ENCODE results near the gene MLH1.
"Not testable (repeated sequence)": the region's sequence is repeated elsewhere in the genome, so short reads cannot be mapped to it uniquely, and the experiment has no call there.

MLH1 gene

DNA sequence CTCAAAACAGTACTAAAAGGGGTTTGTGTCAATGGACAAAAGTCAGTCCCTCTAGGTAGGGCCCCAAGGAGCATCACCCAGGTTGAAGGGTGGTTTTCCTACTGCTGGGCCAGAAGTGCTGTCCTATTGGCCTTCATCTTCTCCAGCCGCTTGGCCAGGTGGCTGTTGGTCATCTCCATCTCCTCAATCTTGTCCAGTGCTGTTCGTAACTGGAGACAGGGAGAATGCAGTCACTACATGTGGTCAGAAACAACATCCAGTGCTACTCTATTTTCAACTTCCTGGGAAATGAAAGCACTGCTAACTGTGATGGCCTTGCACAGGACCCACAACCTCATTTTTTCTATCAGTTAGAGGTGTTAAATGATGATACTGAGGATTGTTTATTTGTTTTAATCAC lies 60.4 kb downstream of the MLH1 start:
- no peaks in the 10 kb centered on the region for H3K27me3 ChIP-seq (ENCODE audit: control insufficient read depth in 1 of 2, insufficient read depth in 2 of 2, low read length in 2 of 2)

DNA sequence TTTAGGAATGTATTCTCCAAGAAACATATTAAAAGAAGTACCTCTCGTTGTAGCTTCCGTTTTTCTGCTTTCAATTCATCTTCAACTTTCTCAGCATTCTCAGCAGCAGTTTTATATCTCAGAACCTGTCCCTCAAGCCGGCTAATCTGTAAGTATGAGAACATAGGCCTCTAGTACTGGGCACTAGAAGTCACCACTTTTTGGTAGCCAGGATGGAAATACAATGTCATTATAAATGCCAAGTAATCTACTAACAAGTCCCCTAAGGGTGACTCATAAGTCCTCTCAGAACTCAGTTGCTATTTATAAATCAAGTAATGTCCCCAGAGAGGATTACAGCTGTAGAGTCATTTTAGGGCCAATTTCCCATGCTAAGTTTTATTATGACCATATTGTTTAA lies 61.1 kb downstream of the MLH1 start:
- Histone ChIP-seq H3K27ac (ENCODE audit: low read depth, low read length) (no peak overlapping the region), H3K4me3 (ENCODE audit: low read depth in 1 of 2, low read length in 2 of 2) (no peak overlapping the region), H3K27me3 (ENCODE audit: control insufficient read depth in 1 of 2, insufficient read depth in 2 of 2, low read length in 2 of 2) (no peaks in the 10 kb centered on the region), H3K4me1 (ENCODE audit: control insufficient read depth in 1 of 2, insufficient read depth in 2 of 2, low read length in 2 of 2) (no peaks in the 10 kb centered on the region), H3K9me3 (ENCODE audit: control insufficient read depth in 1 of 2, low read length in 2 of 2) (no peaks in the 10 kb centered on the region), H3K36me3 (ENCODE audit: control insufficient read depth in 1 of 2, insufficient read depth in 2 of 2, low read length in 2 of 2) (peaks cover 46 to 79% of the 10 kb centered on the region in 2 donors), H3K9ac (ENCODE audit: low read depth in 1 of 2, low read length in 2 of 2) (no peak overlapping the region)

More for the DNA sequence above, 60.4 kb downstream of the MLH1 start:
- Histone ChIP-seq H3K9me3 (ENCODE audit: control insufficient read depth in 1 of 2, low read length in 2 of 2) (no peaks in the 10 kb centered on the region), H3K27ac (ENCODE audit: low read depth, low read length) (no peak overlapping the region), H3K36me3 (ENCODE audit: control insufficient read depth in 1 of 2, insufficient read depth in 2 of 2, low read length in 2 of 2) (peaks cover 50 to 83% of the 10 kb centered on the region in 2 donors), H3K4me1 (ENCODE audit: control insufficient read depth in 1 of 2, insufficient read depth in 2 of 2, low read length in 2 of 2) (no peaks in the 10 kb centered on the region), H3K9ac (ENCODE audit: low read depth in 1 of 2, low read length in 2 of 2) (no peak overlapping the region), H3K4me3 (ENCODE audit: low read depth in 1 of 2, low read length in 2 of 2) (no peak overlapping the region)

DNA sequence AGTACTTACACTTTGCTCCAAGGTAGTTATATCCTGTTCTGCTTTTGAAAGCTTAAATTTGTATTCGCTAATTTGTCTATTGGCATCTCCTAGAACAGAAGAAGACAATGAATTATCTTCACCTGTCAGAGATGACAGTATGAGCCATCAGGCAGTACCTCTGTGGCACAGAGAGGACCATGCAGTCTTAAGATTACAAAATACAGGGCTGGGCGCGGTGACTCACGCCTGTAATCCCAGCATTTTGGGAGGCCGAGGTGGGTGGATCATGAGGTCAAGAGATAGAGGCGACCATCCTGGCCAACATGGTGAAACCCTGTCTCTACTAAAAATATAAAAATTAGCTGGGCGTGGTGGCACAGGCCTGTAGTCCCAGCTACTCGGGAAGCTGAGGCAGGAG lies 61.8 kb downstream of the MLH1 start:
- not testable (repeated sequence) for H3K4me1 ChIP-seq (ENCODE audit: control insufficient read depth in 1 of 2, insufficient read depth in 2 of 2, low read length in 2 of 2); H3K4me3 ChIP-seq (ENCODE audit: low read depth in 1 of 2, low read length in 2 of 2); H3K9ac ChIP-seq (ENCODE audit: low read depth in 1 of 2, low read length in 2 of 2); H3K27ac ChIP-seq (ENCODE audit: low read depth, low read length); H3K9me3 ChIP-seq (ENCODE audit: control insufficient read depth in 1 of 2, low read length in 2 of 2); H3K27me3 ChIP-seq (ENCODE audit: control insufficient read depth in 1 of 2, insufficient read depth in 2 of 2, low read length in 2 of 2)
- H3K36me3 ChIP-seq (ENCODE audit: control insufficient read depth in 1 of 2, insufficient read depth in 2 of 2, low read length in 2 of 2), result peaks cover 43 to 72% of the 10 kb centered on the region in 2 donors

DNA sequence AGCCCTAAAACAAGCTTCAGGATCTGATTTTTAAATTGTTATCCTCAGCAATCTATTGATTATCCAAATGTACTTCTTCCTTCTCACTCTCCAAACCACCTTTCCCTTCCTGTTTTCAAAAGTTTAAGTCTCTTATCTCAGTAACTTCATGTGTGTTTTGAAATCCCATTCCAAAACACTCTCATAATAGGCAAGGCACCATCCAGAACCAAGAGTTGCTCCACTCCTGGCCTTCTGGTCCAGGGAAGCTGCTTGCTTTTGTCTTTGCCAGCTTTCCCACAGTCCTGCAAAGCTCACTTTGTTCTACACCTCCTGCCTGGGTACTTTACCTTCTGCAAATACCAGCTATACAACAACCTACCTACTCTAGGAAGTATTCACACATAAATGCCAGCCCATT lies 63.5 kb downstream of the MLH1 start:
- Histone ChIP-seq H3K36me3 (ENCODE audit: control insufficient read depth in 1 of 2, insufficient read depth in 2 of 2, low read length in 2 of 2) (peaks cover 37 to 67% of the 10 kb centered on the region in 2 donors), H3K4me1 (ENCODE audit: control insufficient read depth in 1 of 2, insufficient read depth in 2 of 2, low read length in 2 of 2) (no peaks in the 10 kb centered on the region), H3K9ac (ENCODE audit: low read depth in 1 of 2, low read length in 2 of 2) (no peak overlapping the region), H3K27me3 (ENCODE audit: control insufficient read depth in 1 of 2, insufficient read depth in 2 of 2, low read length in 2 of 2) (no peaks in the 10 kb centered on the region), H3K4me3 (ENCODE audit: low read depth in 1 of 2, low read length in 2 of 2) (no peak overlapping the region), H3K27ac (ENCODE audit: low read depth, low read length) (no peak overlapping the region), H3K9me3 (ENCODE audit: control insufficient read depth in 1 of 2, low read length in 2 of 2) (no peaks in the 10 kb centered on the region)

DNA sequence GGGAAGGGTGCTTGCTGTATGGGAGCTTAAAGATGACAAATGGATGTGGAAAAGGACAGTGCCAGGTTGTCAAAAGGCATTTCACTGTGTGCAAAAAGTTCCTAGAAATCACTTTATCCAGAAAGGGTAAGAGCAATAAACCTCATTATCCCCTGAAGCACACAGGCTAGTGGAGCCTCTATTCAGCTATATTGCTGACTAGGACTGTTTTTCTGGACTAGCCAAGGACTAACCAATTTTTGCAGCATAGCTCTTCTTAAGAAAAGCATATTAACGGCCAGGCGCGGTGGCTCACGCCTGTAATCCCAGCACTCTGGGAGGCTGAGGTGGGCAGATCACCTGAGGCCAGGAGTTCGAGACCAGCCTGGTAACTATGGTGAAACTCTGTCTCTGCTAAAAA lies 64.8 kb downstream of the MLH1 start:
- no peaks in the 10 kb centered on the region for H3K27me3 ChIP-seq (ENCODE audit: control insufficient read depth in 1 of 2, insufficient read depth in 2 of 2, low read length in 2 of 2)
- peaks cover 31 to 77% of the 10 kb centered on the region in 2 donors for H3K36me3 ChIP-seq (ENCODE audit: control insufficient read depth in 1 of 2, insufficient read depth in 2 of 2, low read length in 2 of 2)
- no peak overlapping the region for H3K9ac ChIP-seq (ENCODE audit: low read depth in 1 of 2, low read length in 2 of 2)
- no peaks in the 10 kb centered on the region for H3K9me3 ChIP-seq (ENCODE audit: control insufficient read depth in 1 of 2, low read length in 2 of 2)
- no peaks in the 10 kb centered on the region for H3K4me1 ChIP-seq (ENCODE audit: control insufficient read depth in 1 of 2, insufficient read depth in 2 of 2, low read length in 2 of 2)
- H3K27ac ChIP-seq (ENCODE audit: low read depth, low read length), result no peak overlapping the region
- H3K4me3 ChIP-seq (ENCODE audit: low read depth in 1 of 2, low read length in 2 of 2), result no peak overlapping the region

DNA sequence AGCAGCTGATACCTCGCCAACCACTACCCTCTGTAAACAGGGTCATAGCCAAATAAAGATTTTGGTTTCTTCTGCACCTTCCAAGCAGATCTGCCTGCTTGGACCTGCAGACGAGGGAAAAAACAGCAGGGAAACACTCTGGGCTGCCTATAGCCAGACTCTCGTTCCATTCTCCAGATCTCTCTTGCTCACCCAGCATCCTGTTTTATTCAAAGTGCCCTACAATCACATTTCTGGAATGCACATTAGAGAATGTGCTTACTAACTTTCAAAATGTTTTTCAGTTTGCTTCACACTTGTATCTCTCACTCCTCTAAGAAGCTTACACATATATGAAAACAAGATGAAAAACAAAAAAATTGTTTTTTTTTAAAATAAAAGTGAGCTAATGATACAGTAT lies 71.4 kb downstream of the MLH1 start:
- Histone ChIP-seq H3K4me1 (ENCODE audit: control insufficient read depth in 1 of 2, insufficient read depth in 2 of 2, low read length in 2 of 2) (no peaks in the 10 kb centered on the region), H3K9me3 (ENCODE audit: control insufficient read depth in 1 of 2, low read length in 2 of 2) (no peaks in the 10 kb centered on the region), H3K27me3 (ENCODE audit: control insufficient read depth in 1 of 2, insufficient read depth in 2 of 2, low read length in 2 of 2) (no peaks in the 10 kb centered on the region), H3K4me3 (ENCODE audit: low read depth in 1 of 2, low read length in 2 of 2) (no peak overlapping the region), H3K36me3 (ENCODE audit: control insufficient read depth in 1 of 2, insufficient read depth in 2 of 2, low read length in 2 of 2) (peaks cover 29 to 49% of the 10 kb centered on the region in 2 donors), H3K9ac (ENCODE audit: low read depth in 1 of 2, low read length in 2 of 2) (no peak overlapping the region), H3K27ac (ENCODE audit: low read depth, low read length) (no peak overlapping the region)

DNA sequence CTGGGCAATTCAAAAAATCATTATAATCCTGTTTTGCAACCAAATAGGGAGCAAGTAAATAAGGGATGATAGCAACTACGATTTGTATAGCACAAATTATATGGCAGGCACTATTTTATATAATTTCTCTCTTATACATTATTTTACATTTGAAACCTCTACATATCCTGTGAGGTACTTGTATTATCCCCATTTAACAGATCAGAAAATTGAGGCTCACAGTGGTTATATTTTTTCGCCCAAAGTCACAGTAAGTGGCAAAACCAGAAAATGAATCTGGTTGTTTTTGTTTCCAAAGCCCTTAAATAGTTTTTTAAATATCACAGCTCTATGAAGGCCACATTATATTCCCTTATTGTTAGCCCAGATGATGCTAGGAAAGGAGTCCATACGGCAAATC lies 74.3 kb downstream of the MLH1 start:
- H3K4me1 ChIP-seq (ENCODE audit: control insufficient read depth in 1 of 2, insufficient read depth in 2 of 2, low read length in 2 of 2), result no peaks in the 10 kb centered on the region
- H3K9me3 ChIP-seq (ENCODE audit: control insufficient read depth in 1 of 2, low read length in 2 of 2), result no peaks in the 10 kb centered on the region
- no peaks in the 10 kb centered on the region for H3K27me3 ChIP-seq (ENCODE audit: control insufficient read depth in 1 of 2, insufficient read depth in 2 of 2, low read length in 2 of 2)
- H3K27ac ChIP-seq (ENCODE audit: low read depth, low read length), result no peak overlapping the region
- no peak overlapping the region for H3K4me3 ChIP-seq (ENCODE audit: low read depth in 1 of 2, low read length in 2 of 2)
- no peak overlapping the region for H3K9ac ChIP-seq (ENCODE audit: low read depth in 1 of 2, low read length in 2 of 2)
- peaks cover 30 to 38% of the 10 kb centered on the region in 2 donors for H3K36me3 ChIP-seq (ENCODE audit: control insufficient read depth in 1 of 2, insufficient read depth in 2 of 2, low read length in 2 of 2)

DNA sequence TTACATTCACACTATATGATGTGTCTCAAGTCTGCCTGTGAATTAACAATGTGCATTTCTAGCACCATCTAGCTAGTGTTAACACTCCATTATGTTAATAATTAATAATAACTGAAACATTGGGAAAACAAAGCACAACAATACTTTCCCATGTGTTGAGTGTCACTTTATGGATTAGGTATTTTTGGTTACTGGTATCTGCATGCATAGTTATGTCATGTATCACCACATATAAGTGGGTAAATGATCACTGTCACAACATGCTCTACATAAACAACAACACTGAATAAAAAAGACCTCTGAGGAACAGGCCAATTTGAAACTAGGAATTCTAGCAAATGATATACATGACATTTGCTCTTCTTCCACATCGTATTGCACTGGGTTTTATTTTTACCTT lies 74.7 kb downstream of the MLH1 start:
- no peaks in the 10 kb centered on the region for H3K27me3 ChIP-seq (ENCODE audit: control insufficient read depth in 1 of 2, insufficient read depth in 2 of 2, low read length in 2 of 2)
- no peak overlapping the region for H3K4me3 ChIP-seq (ENCODE audit: low read depth in 1 of 2, low read length in 2 of 2)
- no peaks in the 10 kb centered on the region for H3K4me1 ChIP-seq (ENCODE audit: control insufficient read depth in 1 of 2, insufficient read depth in 2 of 2, low read length in 2 of 2)
- H3K9me3 ChIP-seq (ENCODE audit: control insufficient read depth in 1 of 2, low read length in 2 of 2), result no peaks in the 10 kb centered on the region
- no peak overlapping the region for H3K27ac ChIP-seq (ENCODE audit: low read depth, low read length)
- no peak overlapping the region for H3K9ac ChIP-seq (ENCODE audit: low read depth in 1 of 2, low read length in 2 of 2)
- H3K36me3 ChIP-seq (ENCODE audit: control insufficient read depth in 1 of 2, insufficient read depth in 2 of 2, low read length in 2 of 2), result peaks cover 30 to 33% of the 10 kb centered on the region in 2 donors

DNA sequence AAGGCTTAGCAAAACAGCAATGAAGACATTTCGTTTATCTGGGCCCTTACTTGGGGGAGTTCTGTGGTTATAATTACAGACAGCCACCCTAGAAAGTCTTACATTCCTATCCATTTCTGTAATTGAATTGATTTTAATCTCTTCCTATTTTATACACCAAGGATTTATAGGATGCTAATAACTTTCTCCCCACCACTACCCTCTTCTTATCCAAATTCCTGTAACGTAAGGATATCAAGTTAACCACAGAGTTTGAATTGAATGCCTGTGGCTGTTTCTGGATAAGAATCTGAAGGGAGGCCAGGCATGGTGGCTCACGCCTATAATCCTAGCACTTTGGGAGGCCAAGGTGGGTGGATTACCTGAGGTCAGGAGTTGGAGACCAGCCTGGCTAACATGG lies 78.6 kb downstream of the MLH1 start:
- no peak overlapping the region for H3K27ac ChIP-seq (ENCODE audit: low read depth, low read length)
- H3K9me3 ChIP-seq (ENCODE audit: control insufficient read depth in 1 of 2, low read length in 2 of 2), result no peaks in the 10 kb centered on the region

DNA sequence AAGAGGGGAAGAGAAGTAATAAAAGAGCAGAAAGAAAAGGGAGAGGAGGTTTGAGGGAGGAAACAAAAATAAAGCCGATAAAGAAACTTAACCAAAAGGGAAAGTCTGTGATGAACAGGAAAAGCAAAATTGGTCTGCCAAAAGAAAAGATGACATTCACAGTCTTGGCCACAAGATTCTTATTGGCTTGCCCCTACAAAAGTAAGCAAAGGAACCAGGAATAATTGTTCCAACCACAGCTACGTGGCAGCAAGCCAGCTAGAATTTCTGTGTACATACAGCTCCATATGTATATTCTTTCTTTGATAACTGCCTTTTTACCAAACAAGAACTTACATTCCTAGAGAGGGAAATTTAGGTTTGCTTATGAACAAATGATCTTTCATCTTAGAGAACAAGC lies 79.6 kb downstream of the MLH1 start:
- Histone ChIP-seq H3K9ac (ENCODE audit: low read depth in 1 of 2, low read length in 2 of 2) (no peak overlapping the region), H3K9me3 (ENCODE audit: control insufficient read depth in 1 of 2, low read length in 2 of 2) (no peaks in the 10 kb centered on the region), H3K4me1 (ENCODE audit: control insufficient read depth in 1 of 2, insufficient read depth in 2 of 2, low read length in 2 of 2) (no peaks in the 10 kb centered on the region), H3K4me3 (ENCODE audit: low read depth in 1 of 2, low read length in 2 of 2) (no peak overlapping the region), H3K27ac (ENCODE audit: low read depth, low read length) (no peak overlapping the region), H3K27me3 (ENCODE audit: control insufficient read depth in 1 of 2, insufficient read depth in 2 of 2, low read length in 2 of 2) (no peaks in the 10 kb centered on the region), H3K36me3 (ENCODE audit: control insufficient read depth in 1 of 2, insufficient read depth in 2 of 2, low read length in 2 of 2) (peaks cover 20% of the 10 kb centered on the region in 2 donors)

More for the DNA sequence above, 78.6 kb downstream of the MLH1 start:
- H3K4me3 ChIP-seq (ENCODE audit: low read depth in 1 of 2, low read length in 2 of 2), result no peak overlapping the region
- no peaks in the 10 kb centered on the region for H3K4me1 ChIP-seq (ENCODE audit: control insufficient read depth in 1 of 2, insufficient read depth in 2 of 2, low read length in 2 of 2)
- H3K36me3 ChIP-seq (ENCODE audit: control insufficient read depth in 1 of 2, insufficient read depth in 2 of 2, low read length in 2 of 2), result peaks cover 20% of the 10 kb centered on the region in 2 donors
- no peak overlapping the region for H3K9ac ChIP-seq (ENCODE audit: low read depth in 1 of 2, low read length in 2 of 2)
- no peaks in the 10 kb centered on the region for H3K27me3 ChIP-seq (ENCODE audit: control insufficient read depth in 1 of 2, insufficient read depth in 2 of 2, low read length in 2 of 2)

DNA sequence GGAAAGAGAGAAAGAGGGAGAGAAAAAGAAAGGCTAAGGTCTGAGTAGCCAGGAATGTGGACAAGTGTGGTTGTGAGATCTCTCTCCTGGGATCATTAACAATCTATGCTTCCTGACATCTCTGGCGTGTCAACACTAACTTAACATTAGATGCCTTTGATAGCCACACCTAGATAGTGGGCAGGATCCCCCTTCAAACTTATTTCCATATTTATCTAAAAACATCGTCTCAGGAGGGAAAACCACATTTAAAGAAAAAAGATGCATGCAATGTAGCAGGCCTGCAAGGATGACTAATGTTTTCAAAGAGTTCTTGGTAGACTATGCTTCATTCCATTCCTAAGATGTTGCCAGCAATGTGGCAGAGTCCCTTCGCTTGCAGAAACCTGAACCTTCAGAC lies 80.9 kb downstream of the MLH1 start:
- Histone ChIP-seq H3K9me3 (ENCODE audit: control insufficient read depth in 1 of 2, low read length in 2 of 2) (no peaks in the 10 kb centered on the region), H3K36me3 (ENCODE audit: control insufficient read depth in 1 of 2, insufficient read depth in 2 of 2, low read length in 2 of 2) (peaks cover 16 to 22% of the 10 kb centered on the region in 2 donors), H3K9ac (ENCODE audit: low read depth in 1 of 2, low read length in 2 of 2) (no peak overlapping the region), H3K27ac (ENCODE audit: low read depth, low read length) (no peak overlapping the region), H3K4me3 (ENCODE audit: low read depth in 1 of 2, low read length in 2 of 2) (no peak overlapping the region), H3K4me1 (ENCODE audit: control insufficient read depth in 1 of 2, insufficient read depth in 2 of 2, low read length in 2 of 2) (no peaks in the 10 kb centered on the region), H3K27me3 (ENCODE audit: control insufficient read depth in 1 of 2, insufficient read depth in 2 of 2, low read length in 2 of 2) (no peaks in the 10 kb centered on the region)
